ENCODE measurements around the gene SIGLEC11.

GRCh38 chr19:49997709-49998108 is 36.7 kb upstream of the SIGLEC11 start:
- TF ChIP-seq POLR2A (IDR thresholded peaks at IDR 0.05): no peak
- no peak for TF ChIP-seq CTCF (IDR thresholded peaks at IDR 0.05)

Measured in uterus (tissue), 2 donors.